HG03159 (cell line): ENCODE data around the gene DOC2A.

Source experiments
- ATAC-seq: cut with Tn5 transposase; IDR thresholded peaks from one replicate; pipeline ENCODE4 v1.9.1; 2021; ENCODE audit warnings: mild to moderate bottlenecking, moderate library complexity; ENCODE audit not compliant: unreplicated experiment

DOC2A gene

GRCh38 chr16:30005341-30006094 lies 5.3 kb downstream of the DOC2A start:
- no peak for ATAC-seq

GRCh38 chr16:30004811-30005242 lies 6.0 kb downstream of the DOC2A start:
- no peak for ATAC-seq

- ATAC-seq = no peak
Observed at GRCh38 chr16:30004424-30004776, 6.4 kb downstream of the DOC2A start.

GRCh38 chr16:30003670-30004423 lies 7.0 kb downstream of the DOC2A start:
- ATAC-seq = no peak

GRCh38 chr16:30002614-30003346 lies 8.0 kb downstream of the DOC2A start:
- ATAC-seq = no peak

- no peak for ATAC-seq
Observed at GRCh38 chr16:30000735-30001631, 9.8 kb downstream of the DOC2A start.

- no peak for ATAC-seq
Observed at GRCh38 chr16:29999605-30000004, 11.2 kb downstream of the DOC2A start.

- no peak for ATAC-seq
Observed at GRCh38 chr16:29996766-29997250, 14.0 kb downstream of the DOC2A start.

GRCh38 chr16:29995911-29996765 lies 14.7 kb downstream of the DOC2A start, which contains the start of gene INO80E:
Gene INO80E, plus strand, starts transcription at chr16:29996241. Its CDS starts 70 bp downstream, at chr16:29996311.
- ATAC-seq = peak; percentile 88

GRCh38 chr16:29995324-29995910 lies 15.4 kb downstream of the DOC2A start, which contains the start of gene HIRIP3:
Gene HIRIP3, minus strand, starts transcription at chr16:29995617. Its CDS starts 12 bp downstream, at chr16:29995605.
- ATAC-seq = peak; percentile 43

GRCh38 chr16:29994600-29995323 lies 16.1 kb downstream of the DOC2A start:
- peak; percentile 37 for ATAC-seq

GRCh38 chr16:29993903-29994599 lies 16.8 kb downstream of the DOC2A start:
- ATAC-seq = no peak

- no peak for ATAC-seq
Observed at GRCh38 chr16:29993191-29993902, 17.5 kb downstream of the DOC2A start.

GRCh38 chr16:29992344-29992967 lies 18.4 kb downstream of the DOC2A start:
- ATAC-seq = no peak

- ATAC-seq = no peak
Observed at GRCh38 chr16:29991571-29991904, 19.3 kb downstream of the DOC2A start.

GRCh38 chr16:29990883-29991570 lies 19.8 kb downstream of the DOC2A start:
- no peak for ATAC-seq
